Left hindlimb (tissue), 1 donor: ENCODE results near the gene ALG11.
A peak's percentile ranks its signal among the peaks of the same experiment; 100 is the strongest.
"Not testable (repeated sequence)": the region's sequence is repeated elsewhere in the genome, so short reads cannot be mapped to it uniquely, and the experiment has no call there.

Source experiments
- DNase-seq: peaks from one replicate; pipeline ENCODE4 v3.0.0-alpha.2; 2018

Gene ALG11

DNA sequence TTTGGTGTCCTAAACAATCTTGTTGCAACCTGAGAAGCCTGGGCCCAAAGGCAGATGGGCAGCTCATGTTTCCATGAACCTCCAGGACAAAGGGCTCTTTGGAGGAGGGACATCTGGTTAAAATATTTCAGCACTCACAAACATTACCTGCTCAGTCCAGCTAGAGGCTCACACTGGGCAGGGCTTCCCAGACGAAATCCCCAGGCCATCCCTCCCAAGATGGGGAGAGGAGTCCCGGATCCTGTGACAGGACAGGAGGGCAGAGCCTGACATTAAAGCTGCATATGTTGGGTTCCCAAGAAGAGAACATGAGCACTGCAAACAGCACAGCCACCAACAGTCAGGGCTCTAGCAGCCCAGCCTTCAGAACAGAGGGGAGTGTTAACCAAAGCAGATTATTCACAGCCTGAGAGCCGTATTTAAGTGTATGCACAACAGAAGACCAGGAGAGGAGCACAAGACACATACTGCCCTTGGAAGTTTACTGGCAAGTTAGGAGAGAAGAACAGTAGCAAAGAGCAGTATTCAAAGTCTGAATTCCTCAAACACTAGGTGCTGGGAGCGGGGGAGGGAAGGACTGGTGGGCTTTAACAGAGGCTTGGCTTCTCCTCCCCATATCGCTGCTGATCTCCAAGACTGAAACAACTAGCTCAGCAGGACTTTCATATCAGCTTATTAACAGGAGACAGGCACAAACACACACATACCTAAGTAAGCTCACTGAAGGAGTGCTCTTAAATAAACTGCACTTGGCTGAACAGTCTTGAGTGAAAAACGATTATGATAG lies 13.3 kb upstream of the ALG11 start:
- DNase-seq, result no peak

DNA sequence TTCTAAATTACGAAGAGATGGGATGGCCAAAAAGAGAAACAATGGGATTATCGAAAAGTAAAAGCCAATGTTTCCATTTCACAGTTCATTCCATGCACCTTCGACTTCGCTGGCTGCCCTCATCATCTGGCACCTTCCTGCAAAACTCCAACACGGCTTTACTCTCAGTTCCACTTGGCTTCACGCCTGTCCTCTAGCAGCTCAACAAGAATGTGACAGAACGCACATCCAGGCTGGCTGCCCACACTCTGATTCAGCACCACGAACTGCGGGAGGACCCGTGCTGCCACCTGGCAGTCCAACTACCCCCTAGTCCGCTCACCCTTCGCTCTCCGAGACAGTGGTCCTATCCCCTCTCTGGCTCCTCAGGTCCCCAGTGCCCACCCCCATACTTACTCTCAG lies 12.7 kb upstream of the ALG11 start:
- DNase-seq, result peak; percentile 59

DNA sequence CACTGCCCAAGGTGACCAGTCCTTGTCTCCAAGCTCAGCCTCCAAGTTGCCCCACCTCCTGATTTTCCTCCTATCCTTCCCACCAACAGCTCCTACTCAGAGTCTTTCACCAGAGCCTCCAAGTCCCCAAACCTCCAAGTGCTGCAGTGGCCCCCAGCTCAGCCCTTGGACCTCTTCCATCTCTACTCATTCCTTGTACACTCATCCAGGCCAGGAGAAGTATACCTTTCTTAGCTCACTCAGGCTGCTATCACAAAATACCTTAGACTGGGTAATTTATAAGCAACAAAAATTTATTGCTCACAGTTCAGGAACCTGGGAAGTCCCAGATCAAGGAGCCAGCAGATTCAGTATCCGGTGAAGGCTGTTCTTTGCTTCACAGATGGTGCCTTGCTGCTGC lies 12.3 kb upstream of the ALG11 start:
- DNase-seq, result no peak

DNA sequence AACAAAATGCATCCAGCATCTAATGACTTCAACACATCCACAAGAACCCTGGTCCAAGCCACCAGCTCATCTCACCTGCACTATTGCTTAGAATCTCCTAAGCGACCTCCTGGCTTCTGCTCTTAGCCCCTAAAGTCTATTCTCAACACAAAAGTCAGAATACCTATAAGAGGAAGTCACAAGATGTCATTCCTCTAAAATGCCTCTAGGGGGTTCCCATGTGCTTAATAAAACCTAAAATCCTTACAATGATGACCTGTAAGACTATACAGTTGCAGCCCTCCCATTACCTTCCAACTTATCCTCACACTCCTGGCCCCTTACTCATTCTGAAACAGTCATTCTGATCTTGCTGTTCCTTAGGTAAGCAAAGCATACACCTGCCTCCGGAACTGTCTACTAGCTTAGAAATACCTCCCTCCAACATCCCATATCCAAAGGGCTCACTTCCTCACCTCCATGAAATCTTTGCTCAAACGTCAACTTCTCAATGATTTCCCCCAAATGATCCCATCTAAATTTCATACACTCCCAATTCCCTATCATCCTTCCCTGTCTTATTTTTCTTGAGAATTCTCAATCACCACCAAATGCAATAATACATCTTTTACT lies 11.0 kb upstream of the ALG11 start:
- no peak for DNase-seq

DNA sequence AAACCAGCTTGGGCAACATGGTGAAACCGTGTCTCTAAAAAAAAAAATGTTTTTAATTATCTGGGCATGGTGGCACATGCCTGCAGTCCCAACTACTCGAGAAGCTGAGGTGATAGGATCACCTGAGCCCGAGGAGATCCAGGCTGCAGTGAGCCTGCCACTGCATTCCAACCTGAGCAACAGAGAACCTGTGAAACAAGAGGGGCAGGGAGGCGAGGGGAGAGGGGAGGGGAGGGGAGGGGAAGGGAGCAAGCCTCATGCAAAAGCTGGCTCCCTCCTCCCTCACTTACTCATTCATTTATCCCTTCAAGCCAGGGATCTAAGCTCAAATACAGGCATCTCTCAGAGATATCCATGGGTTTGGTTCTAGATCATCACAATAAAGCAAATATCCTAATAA lies 9.8 kb upstream of the ALG11 start:
- no peak for DNase-seq

DNA sequence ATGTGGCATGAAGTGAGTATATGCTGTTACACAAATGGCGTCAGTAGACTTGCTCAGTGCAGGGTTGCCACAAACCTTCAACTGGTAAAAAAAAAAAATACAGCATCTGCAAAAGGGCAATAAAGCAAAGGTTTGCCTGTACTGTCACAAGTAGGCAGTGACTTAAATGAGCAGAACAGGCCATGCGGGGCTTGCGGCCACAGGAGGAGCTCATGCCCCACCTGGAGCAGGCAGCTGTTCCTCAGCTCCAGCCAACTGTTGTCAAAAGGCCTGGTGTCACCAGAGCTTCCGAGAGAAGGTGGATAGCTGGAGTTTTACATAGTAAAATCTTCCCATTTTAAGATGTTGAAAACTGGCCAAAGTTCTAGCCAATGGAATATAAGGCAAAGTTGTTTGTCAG lies 8.7 kb upstream of the ALG11 start:
- DNase-seq, result no peak

DNA sequence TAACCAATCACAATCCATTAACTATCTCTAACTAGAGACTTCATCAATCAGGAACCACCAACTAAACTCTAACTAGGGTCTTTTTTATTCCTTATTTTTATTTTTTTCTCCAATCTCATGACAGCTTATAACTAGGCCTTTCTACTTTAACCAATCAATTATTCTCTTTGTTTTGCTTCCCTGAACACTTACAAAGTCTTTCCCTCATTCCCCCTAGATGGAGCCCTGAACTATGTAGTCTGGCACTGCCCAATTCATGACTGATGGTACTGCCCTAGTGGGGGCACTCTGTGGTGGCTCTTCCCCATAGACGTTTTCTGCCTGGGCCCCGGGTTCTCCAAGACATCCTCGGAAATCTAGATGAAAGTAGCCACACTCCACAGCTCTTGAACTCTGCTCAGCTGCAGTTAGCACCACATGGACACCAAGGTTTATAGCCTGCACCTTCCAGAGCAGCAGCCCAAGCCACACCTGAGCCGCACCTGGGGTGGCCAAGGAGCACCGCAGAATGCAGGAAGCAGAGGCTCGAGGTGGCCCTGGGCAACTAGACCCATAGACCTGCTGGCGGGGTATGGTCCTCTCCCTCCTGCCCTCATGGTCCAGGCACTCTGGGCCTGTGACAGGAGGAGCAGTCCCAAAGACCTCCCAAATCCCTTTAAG lies 7.6 kb upstream of the ALG11 start:
- DNase-seq, result no peak

DNA sequence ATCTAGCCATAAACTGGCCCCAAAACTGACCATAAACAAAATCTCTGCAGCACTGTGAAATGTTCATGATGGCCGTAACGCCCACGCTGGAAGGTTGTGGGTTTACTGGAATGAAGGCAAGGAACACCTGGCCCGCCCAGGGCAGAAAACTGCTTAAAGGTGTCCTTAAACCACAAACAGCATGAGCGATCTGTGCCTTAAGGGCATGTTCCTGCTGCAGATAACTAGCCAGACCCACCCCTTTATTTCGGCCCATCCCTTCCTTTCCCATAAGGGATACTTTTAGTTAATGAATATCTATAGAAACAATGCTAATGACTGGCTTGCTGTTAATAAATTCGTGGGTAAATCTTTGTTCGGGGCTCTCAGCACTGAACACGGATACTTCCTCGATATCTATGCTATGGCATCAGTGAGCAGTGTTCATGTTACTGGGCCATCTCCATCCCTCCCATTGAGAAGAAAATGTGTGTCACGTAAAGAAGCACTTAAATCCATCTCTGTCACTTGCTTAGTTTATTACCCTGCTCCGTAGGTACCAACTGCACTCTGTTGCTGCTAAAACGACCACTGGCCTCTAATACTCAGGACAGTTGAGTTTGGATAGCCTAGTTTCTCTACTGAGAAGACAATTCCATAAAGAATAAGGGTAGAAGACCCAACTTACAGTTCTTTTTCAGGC lies 6.2 kb upstream of the ALG11 start:
- DNase-seq, result no peak

DNA sequence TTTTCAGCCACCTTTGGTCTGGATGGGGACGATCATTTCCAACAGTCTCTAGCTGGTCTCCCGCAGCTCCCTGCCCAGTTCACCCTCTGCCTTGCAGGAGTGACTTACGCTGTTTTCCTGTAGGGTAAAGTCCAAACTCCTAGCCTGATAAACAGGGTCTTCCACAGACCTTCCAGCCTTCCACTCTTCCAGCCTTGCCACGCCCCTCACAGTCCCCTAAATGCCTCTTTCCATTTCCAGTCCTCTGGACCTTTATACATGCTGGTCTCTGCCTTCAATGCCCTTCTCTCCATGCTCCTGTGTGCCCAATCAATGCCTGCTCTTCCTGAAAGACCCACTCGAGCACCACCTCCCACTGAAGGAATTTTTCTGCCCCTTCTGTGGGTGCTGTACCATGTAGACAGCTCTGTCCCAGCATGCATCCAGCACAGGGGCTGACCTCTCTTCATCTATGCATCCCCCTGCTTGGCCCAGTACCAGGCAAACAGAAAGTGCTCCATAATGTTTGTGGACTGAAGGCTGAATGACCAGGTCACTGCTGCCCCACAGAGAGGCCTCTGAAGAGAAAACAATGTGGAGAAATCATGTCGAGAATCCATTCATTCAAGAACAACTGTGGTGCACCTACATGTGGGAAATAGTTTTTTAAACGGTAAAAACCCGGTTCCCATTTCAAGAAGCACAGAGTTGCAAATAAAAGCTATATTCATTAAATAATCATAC lies 5.5 kb upstream of the ALG11 start:
- no peak for DNase-seq

DNA sequence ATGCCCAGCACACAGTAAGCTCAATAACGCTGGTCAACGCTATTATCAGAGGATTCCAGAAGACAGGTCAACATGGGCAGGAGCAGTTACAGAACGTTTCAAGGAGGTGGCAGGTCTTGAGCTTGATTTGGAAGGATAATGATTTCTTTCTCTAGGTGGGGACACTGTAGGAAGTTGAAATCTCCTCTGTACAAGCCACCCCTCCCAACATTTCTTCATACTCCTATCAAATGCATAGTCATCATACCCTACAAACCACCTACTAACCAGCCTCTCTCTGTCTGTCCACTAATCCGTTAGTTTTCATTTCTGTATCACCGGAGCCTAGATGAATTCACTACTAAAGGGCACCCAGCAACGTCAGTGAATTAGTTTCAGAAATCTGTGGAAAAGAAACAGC lies 2.3 kb upstream of the ALG11 start:
- no peak for DNase-seq

DNA sequence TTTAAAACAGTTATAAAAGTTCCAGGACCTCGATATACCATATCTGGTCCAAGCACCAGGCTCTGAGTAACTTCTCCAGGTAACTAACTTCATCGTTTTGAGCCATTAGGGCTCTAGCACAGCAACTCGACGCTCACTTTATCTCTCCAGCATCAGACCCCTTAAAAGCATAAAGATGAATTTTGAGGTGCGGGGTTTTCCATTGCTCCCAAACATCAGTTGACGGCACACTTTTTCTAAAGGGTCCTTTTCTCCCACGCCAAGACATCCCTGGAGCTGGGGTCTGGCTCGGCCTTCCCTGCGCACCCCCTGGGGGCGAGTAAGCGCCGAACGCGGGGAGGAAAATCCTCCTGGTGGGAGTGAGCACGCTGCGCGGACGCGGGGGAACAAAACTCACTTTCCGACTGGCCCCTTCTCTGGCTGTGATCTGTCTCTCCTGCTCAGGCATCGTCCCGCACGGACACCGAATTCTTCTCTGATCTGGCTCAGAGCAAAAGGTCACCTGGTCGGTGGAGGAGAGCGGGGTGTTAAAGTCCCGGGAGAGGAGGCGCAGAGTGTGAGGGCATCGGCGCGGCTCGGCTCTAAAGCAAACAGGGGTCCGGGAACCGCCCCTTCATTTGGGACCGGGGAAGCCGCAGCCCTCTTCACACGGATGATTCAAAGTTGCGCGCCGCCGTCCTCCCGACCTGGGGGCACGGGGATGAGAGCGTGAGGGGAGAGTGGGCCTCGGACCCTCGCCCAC lies 1.1 kb upstream of the ALG11 start, which contains the start of gene ATP7B:
ATP7B (minus strand) TSS at position 561 of the 742 bp plus-strand sequence; CDS start at position 448, 113 bp downstream.
- no peak for DNase-seq

DNA sequence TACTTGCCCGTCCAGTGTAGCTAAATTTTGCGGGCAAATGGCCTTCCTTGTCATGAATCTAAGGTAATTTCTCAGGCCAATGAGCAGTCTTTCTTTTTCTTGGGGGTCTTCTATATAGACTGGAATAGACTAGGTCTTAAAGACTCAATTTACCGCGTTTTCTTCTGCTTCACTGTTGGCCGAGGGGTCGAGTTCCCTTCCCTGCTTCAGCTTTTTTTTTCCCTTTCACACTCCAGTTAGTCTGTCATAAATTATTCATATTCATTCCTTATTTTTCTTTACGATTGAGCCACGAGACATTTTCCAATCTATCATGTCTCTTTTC lies 276 bp downstream of the ALG11 start:
- no peak for DNase-seq

DNA sequence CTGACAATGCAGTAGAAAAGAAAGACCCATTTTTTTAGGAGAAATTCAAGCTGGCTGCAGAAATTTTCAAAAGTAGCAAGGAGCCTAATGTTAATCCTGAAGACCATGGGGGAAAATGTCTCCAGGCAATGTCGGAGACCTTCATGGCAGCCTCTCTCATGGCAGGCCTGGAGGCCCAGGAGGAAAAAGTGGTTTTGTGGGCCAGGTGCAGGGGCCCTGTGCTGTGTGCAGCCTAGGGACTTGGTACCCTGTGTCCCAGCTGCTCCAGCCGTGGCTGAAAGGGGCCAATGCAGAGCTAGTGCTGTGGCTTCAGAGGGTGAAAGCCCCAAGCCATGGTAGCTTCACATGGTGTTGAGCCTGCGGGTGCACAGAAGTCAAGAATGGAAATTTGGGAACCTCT lies 4.1 kb downstream of the ALG11 start:
- DNase-seq, result no peak

DNA sequence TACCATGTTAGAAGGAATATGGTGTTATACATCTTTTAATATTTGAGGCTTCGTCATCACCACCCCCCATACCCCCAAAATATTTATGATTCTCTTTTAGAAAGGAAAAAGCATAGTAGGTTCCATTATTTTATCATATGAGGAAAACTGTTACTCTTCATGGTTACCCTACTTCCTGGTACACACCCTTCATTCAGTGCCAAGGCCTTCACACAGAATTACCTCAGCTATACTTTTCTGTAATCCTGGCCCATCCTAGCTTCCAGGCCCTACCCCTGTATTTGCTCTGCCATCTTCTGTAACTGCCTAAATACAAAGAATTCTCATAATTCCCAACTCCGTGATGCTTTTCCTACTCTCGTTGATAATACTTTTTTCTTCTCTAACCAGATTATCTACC lies 8.0 kb downstream of the ALG11 start:
- no peak for DNase-seq

DNA sequence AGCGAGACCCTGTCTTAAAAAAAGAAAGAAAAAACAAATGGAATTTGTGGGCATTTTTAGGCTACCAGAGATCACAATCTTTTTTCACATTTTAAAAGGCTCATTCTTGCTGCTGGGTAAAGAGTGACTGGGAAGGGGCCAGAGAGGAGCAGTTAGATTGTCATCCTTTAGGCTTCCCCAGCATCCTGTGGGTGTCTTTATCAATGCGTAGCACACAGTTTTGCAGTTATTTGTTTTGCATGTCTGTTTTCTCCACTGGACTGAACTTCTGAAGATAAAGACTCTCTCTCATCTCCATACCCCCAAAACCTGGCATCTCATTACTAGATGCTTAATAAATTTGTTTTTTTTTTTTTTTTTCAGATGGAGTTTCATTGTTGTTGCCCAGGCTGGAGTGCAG lies 10.2 kb downstream of the ALG11 start:
- no peak for DNase-seq

DNA sequence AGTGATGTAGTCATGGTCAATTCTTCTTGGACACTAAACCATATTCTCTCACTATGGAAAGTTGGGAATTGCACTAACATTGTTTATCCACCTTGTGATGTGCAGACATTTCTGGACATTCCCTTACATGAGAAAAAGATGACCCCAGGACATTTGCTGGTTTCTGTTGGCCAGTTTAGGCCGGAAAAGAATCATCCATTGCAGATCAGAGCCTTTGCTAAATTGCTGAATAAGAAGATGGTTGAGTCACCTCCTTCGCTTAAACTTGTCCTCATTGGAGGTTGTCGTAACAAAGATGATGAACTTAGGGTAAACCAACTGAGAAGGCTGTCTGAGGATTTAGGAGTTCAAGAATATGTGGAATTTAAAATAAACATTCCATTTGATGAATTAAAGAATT lies 12.3 kb downstream of the ALG11 start, which contains the start of gene UTP14C:
UTP14C (plus strand) TSS at position 211 of the 400 bp plus-strand sequence. CDS start 4,114 bp downstream, outside the sequence.
- DNase-seq, result no peak

DNA sequence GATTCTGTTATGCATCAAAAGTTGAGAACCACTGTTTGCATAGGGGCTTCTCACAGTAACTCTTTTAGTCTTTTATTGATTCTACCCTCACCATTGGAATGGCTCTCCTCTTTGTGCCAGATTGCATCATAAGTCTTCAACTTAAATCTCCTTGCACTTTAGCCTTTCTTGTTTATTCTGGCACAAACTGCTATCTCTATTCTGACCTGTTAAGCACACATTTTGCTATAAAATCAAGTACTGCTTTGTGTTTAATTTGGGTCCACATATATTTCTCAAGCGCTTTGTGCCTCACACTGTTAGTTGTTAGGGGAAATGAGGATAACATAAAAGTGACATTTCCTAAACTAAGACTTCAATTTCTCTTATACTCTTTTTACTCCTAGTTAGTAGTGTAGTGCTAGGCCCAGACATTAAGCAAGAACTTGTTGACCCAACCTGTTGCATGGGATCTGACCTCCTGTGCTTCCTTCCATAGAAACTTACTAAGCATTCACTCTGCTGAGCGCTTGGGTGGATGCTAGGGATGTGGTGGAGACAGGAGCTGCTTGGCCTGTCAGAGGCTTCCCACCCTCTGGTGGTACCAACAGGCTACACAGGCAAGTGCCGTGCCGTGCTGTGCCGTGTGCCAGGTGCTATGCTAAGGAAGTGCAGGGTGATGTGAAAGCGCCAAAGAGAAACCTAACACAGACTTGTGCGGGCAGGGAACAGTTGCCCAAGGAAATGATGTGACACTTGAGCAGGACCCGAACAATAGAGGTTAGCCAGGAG lies 13.5 kb downstream of the ALG11 start:
- no peak for DNase-seq

DNA sequence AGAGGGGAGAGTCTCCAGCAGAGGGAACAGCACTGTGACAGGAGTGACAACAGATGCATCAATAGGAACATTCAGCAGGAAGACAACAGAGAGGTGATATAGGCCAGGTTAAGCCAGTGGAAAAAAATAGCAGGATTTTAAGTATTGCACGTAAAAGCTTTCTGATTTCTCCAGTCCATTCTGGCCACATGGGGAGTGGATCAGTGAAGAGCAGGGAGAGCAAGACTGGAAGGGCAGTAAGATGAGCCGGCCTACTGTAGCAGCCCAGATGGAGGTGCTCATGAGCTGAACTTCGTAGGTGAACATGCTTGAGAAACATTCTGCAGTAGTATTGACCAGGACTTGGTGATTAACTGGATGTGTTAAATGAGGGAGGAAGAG lies 14.0 kb downstream of the ALG11 start:
- no peak for DNase-seq

DNA sequence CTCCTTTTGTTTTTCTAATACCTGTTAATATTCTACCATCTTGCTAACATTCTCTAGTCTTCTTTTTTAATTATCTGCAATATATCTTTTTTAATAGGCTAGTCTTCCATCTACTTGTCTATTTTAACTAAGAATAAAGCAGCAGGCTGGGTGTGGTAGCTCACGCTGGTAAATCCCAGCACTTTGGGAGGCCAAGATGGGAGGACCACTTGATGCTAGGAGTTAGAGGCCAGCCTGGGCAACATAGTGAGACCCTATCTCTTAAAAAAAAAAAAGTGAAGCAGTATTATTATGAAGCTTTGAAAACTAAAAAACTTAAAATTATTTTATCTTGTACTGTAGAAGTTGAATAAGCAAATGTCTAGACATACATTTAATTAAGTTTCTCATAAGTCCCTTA lies 15.6 kb downstream of the ALG11 start:
- no peak for DNase-seq

DNA sequence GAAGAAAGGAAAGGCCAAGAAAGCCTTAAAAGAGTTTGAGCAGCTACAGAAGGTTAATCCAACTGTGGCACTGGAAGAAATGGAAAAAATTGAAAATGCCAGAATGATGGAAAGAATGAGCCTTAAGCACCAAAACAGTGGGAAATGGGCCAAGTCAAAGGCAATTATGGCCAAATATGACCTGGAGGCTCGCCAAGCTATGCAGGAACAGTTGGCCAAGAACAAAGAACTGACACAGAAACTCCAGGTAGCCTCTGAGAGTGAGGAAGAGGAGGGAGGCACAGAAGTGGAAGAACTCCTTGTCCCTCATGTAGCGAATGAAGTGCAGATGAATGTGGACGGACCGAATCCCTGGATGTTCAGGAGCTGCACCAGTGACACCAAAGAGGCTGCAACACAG lies 17.4 kb downstream of the ALG11 start:
- DNase-seq, result no peak

DNA sequence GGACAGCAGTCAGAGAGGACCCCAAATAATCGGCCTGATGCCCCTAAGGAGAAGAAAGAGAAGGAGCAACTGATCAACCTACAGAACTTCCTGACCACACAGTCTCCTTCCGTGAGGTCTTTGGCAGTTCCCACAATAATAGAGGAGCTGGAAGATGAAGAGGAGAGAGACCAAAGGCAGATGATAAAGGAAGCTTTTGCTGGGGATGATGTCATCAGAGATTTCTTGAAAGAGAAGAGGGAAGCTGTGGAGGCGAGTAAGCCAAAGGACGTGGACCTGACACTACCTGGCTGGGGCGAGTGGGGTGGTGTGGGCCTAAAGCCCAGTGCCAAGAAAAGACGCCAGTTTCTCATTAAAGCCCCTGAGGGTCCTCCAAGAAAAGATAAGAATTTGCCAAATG lies 18.2 kb downstream of the ALG11 start:
- not testable (repeated sequence) for DNase-seq
